Pancreas (tissue), 10 donors: Measurements from ENCODE around the gene AIG1. TPM values are rescaled to one million over a fixed set of nuclear protein-coding genes. Genes with fewer than 3 reads are reported as not detected.

Experiments
- ATAC-seq, 4 donors: fragments of 200-7000 bp; cut with Tn5 transposase; one replicate each; pipeline versions ENCODE4 v1.8.0 to v1.9.1; 2020; ENCODE audit warnings: mild to moderate bottlenecking in 4 of 4, moderate library complexity in 4 of 4
- DNase-seq, 6 donors: peaks; one replicate each; pipeline ENCODE4 v3.0.0-alpha.2; 2020
- FAIRE-seq: peaks from 2 replicates; lab custom pipeline; 2012; peaks lifted over from hg19 to GRCh38; lab: Jason Lieb, UNC
- H3K27ac ChIP-seq, 4 donors: fragments of 200-600 bp; sonication (generic); 1 replicate in 3 of 4; 2 replicates in 1 of 4; pipeline versions ENCODE4 v1.5.0 to v1.8.0; 2020
- H3K27me3 ChIP-seq, 4 donors: fragments of 200-600 bp; one replicate each; pipeline ENCODE4 v1.8.0; 2021
- H3K36me3 ChIP-seq, 3 donors: fragments of 200-600 bp; sonication (generic) in 1 of 3; one replicate each; pipeline versions ENCODE4 v1.5.0 to v1.8.0; 2020 to 2021
- H3K4me1 ChIP-seq, 3 donors: fragments of 200-600 bp; one replicate each; pipeline ENCODE4 v1.8.0; 2021
- H3K4me3 ChIP-seq, 4 donors: fragments of 200-600 bp; sonication (generic) in 2 of 4; one replicate each; pipeline versions ENCODE4 v1.5.0 to v1.8.0; 2020 to 2021
- H3K9me3 ChIP-seq, 4 donors: fragments of 200-600 bp; one replicate each; pipeline ENCODE4 v1.8.0; 2021
- CTCF ChIP-seq, 4 donors: fragments of 200-600 bp; sonication (generic) in 3 of 4; IDR thresholded peaks; one replicate each; pipeline versions ENCODE4 v1.5.0 to v1.8.0; 2021; ENCODE audit warnings: antibody characterized with exemption in 4 of 4
- WGBS, 2 donors: extraction: QIAGEN DNeasy Blood & Tissue Kit; methylation state at CpG; one replicate each; pipeline ENCODE4 v1.1.7; 2013; 5-methylcytosine and 5-hydroxymethylcytosine counted together
- intact Hi-C, 3 donors: fragments of 100-400 bp; cut with DNase I; formaldehyde crosslinking; loops; one replicate each; pipeline versions ENCODE4 v1.11.1 to v1.14.2; 2022
- polyA plus RNA-seq, 2 donors: library from polyadenylated mRNA; stranded (reverse); fragments of 200-250 nt; gene quantifications; one replicate each; pipeline ENCODE4 v1.2.3, GENCODE V29; 2013
- total RNA-seq, 6 donors: library from RNA; stranded (reverse); fragmentation: NEBNext Ultra II Directional in 4 of 6; extraction: Animal tissue kit (Norgen Biotek cat#: 25700) in 4 of 6; gene quantifications; one replicate each; pipeline versions ENCODE4 v1.2.1 to v1.2.4, GENCODE V29; 2021 to 2023
- donor health status: healthy with polysubstance abuse.
- donor health status: DM: no; HTN: no; CAD: no; lungs with moderate emphysema.
- donor health status: DM: no; HTN: no; CAD: no.
- donor health status: control.
- donor health status: control.
- donor health status: Bipolar disorder and iron deficiency.
- donor health status: DM: yes; HTN: yes; CAD: no.
- donor health status: DM: no; HTN: no; CAD: no.
- donor health status: DM: no; HTN: no; CAD: no.
- donor health status: DM: yes; HTN: yes; CAD: no.

AIG1 gene
- total and polyA plus RNA-seq, 8 donors = 8.7 to 28.9 (median 14.9) TPM

- DNase-seq = no peak
- Histone ChIP-seq H3K36me3 (no peaks in the 10 kb centered on the region), H3K4me1 (peaks cover 0 to 13% (median 0%) of the 10 kb centered on the region in 3 donors), H3K4me3 (peak overlapping the region in 2 of 4 donors; percentile 77 to 89), H3K27ac (peak overlapping the region in 3 of 4 donors; percentile 67 to 97 (median 71)), H3K27me3 (no peaks in the 10 kb centered on the region), H3K9me3 (no peaks in the 10 kb centered on the region)
- WGBS, 2 donors = 35 to 36% methylated on average over 3 of the region's 3 CpGs
- ATAC-seq = peak in 2 of 4 donors; percentile 3 to 4
- intact Hi-C loops = no loop called here
- TF ChIP-seq CTCF (IDR thresholded peaks at IDR 0.05) = no peak
- no peak for FAIRE-seq
Observed at GRCh38 chr6:143061597-143062385, 1.1 kb downstream of the AIG1 start.

- intact Hi-C loops = no loop called here
- no peak overlapping the region for H3K27ac ChIP-seq
- H3K36me3 ChIP-seq = no peaks in the 10 kb centered on the region
- TF ChIP-seq CTCF (IDR thresholded peaks at IDR 0.05) = no peak
- 97 to 100% methylated on average over 1 of the region's 1 CpG for WGBS, 2 donors
- H3K4me3 ChIP-seq = no peak overlapping the region
- FAIRE-seq (no peak), ATAC-seq (no peak), DNase-seq (no peak)
- peaks cover 0 to 13% (median 0%) of the 10 kb centered on the region in 3 donors for H3K4me1 ChIP-seq
- H3K27me3 ChIP-seq = no peaks in the 10 kb centered on the region
- H3K9me3 ChIP-seq = no peaks in the 10 kb centered on the region
Observed at GRCh38 chr6:143062551-143062950, 1.9 kb downstream of the AIG1 start.

GRCh38 chr6:143063631-143064030, 2.9 kb downstream of the AIG1 start:
- FAIRE-seq = no peak
- intact Hi-C loops = no loop called here

GRCh38 chr6:143064271-143064670, 3.6 kb downstream of the AIG1 start:
- no peak overlapping the region for H3K4me3 ChIP-seq
- ATAC-seq (no peak), DNase-seq (no peak), FAIRE-seq (no peak)
- H3K9me3 ChIP-seq = no peaks in the 10 kb centered on the region
- H3K36me3 ChIP-seq = no peaks in the 10 kb centered on the region
- H3K27me3 ChIP-seq = no peaks in the 10 kb centered on the region
- no peak for TF ChIP-seq CTCF (IDR thresholded peaks at IDR 0.05)
- peaks cover 0 to 12% (median 0%) of the 10 kb centered on the region in 3 donors for H3K4me1 ChIP-seq
- H3K27ac ChIP-seq = no peak overlapping the region
- intact Hi-C loops = no loop called here
- WGBS, 2 donors = 96 to 100% methylated on average over 1 of the region's 1 CpG

More at GRCh38 chr6:143063631-143064030, 2.9 kb downstream of the AIG1 start:
- Histone ChIP-seq H3K36me3 (no peaks in the 10 kb centered on the region), H3K4me3 (no peak overlapping the region), H3K9me3 (no peaks in the 10 kb centered on the region), H3K27me3 (no peaks in the 10 kb centered on the region), H3K27ac (no peak overlapping the region), H3K4me1 (peaks cover 0 to 13% (median 0%) of the 10 kb centered on the region in 3 donors)
- no peak for ATAC-seq
- DNase-seq = no peak
- no peak for TF ChIP-seq CTCF (IDR thresholded peaks at IDR 0.05)
